Body of pancreas (tissue), 4 donors: ENCODE results near the gene CORO1C. TPM values are rescaled to one million over a fixed set of nuclear protein-coding genes. Genes with fewer than 3 reads are reported as not detected.

ENCODE experiments used
- ATAC-seq: fragments of 150-250 bp; one replicate; pipeline ENCODE4 v1.9.1; 2016
- DNase-seq, 4 donors: peaks; one replicate each; pipeline ENCODE4 v3.0.0-alpha.2; 2019
- H3K27ac ChIP-seq, 4 donors: fragments of 200-600 bp; sonication (generic); 1 replicate in 3 of 4; 2 replicates in 1 of 4; pipeline versions ENCODE4 v1.5.1 to v1.6.1; 2016 to 2019; ENCODE audit warnings: mild to moderate bottlenecking in 1 of 4, mixed read lengths in 1 of 4, moderate library complexity in 1 of 4
- H3K27me3 ChIP-seq, 2 donors: fragments of 200-600 bp; sonication (generic); one replicate each; pipeline ENCODE4 v1.6.0; 2016; ENCODE audit warnings: mild to moderate bottlenecking in 1 of 2
- H3K36me3 ChIP-seq, 2 donors: fragments of 200-600 bp; sonication (generic); replicated peaks in 1 of 2; 2 replicates each; pipeline ENCODE4 v1.5.1; 2016; ENCODE audit warnings: low read depth in 2 of 2; ENCODE audit not compliant: insufficient read depth in 1 of 2
- H3K4me1 ChIP-seq: fragments of 200-600 bp; sonication (generic); one replicate; pipeline ENCODE4 v1.6.0; 2016
- H3K4me3 ChIP-seq, 2 donors: fragments of 200-600 bp; sonication (generic); 1 replicate in 1 of 2; 2 replicates in 1 of 2; pipeline ENCODE4 v1.5.1; 2016 to 2019
- H3K9me3 ChIP-seq, 3 donors: fragments of 200-600 bp; sonication (generic); 1 replicate in 2 of 3; 2 replicates in 1 of 3; pipeline ENCODE4 v1.5.1; 2016
- CTCF ChIP-seq, 7 experiments: fragments of 450-650 bp in 4 of 7; fragments of 200-600 bp in 3 of 7; sonication (generic) in 3 of 7; IDR thresholded peaks; one replicate each; pipeline ENCODE4 v1.5.1; 2016 to 2019; ENCODE audit warnings: antibody characterized with exemption in 7 of 7
- POLR2A ChIP-seq, 3 donors: fragments of 450-650 bp; IDR thresholded peaks; one replicate each; pipeline ENCODE4 v1.6.1; 2016; ENCODE audit warnings: antibody characterized with exemption in 3 of 3, mild to moderate bottlenecking in 2 of 3
- WGBS, 2 donors: methylation state at CpG; one replicate each; pipeline ENCODE4 v1.1.5; 2017; 5-methylcytosine and 5-hydroxymethylcytosine counted together
- intact Hi-C: fragments of 100-400 bp; cut with DNase I; formaldehyde crosslinking; loops from one replicate; pipeline ENCODE4 v1.15.1; 2023
- total RNA-seq, 2 donors: library from RNA; depleted of rRNA; stranded (reverse); fragments of >200 nt; gene quantifications; one replicate each; pipeline ENCODE4 v1.1.0, GENCODE V29; 2016

CORO1C gene
- total RNA-seq, 2 donors from 2014 or later: 26.7 to 27.4 TPM

DNA sequence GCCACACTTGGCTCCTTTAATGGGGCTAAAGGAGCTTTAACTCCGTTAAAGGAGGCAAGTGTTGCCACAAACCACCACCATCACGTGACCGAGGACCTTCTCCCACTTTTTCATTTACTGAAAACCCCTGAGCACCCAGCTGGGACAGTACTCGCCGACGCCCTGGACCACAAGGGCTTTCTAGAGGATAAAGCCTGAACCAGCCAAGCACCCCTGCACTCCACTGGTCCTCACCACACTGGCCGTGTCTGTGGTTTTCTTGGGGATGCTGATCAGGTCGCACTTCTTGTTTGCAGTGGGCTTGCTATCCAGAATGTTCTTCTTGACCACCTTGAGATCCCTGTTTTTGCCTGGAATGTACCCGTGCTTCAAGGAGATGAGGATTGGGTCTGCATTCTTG is 82.9 kb downstream of the CORO1C start:
- H3K36me3 ChIP-seq: peaks cover 0 to 3% of the 10 kb centered on the region in 2 donors
- no peak overlapping the region for H3K27ac ChIP-seq
- TF ChIP-seq POLR2A (IDR thresholded peaks at IDR 0.05): no peak
- no peak for TF ChIP-seq CTCF (IDR thresholded peaks at IDR 0.05)
- no peak for ATAC-seq
- no peak overlapping the region for H3K4me3 ChIP-seq
- peaks cover 18% of the 10 kb centered on the region for H3K4me1 ChIP-seq
- no peak for DNase-seq
- H3K9me3 ChIP-seq: no peaks in the 10 kb centered on the region
- intact Hi-C loops: no loop called here
- no peaks in the 10 kb centered on the region for H3K27me3 ChIP-seq
- WGBS, 2 donors: 90 to 94% methylated on average over 9 of the region's 9 CpGs

- Histone ChIP-seq H3K27ac (no peak overlapping the region), H3K27me3 (no peaks in the 10 kb centered on the region), H3K9me3 (no peaks in the 10 kb centered on the region), H3K4me3 (no peak overlapping the region), H3K36me3 (peaks cover 0 to 3% of the 10 kb centered on the region in 2 donors), H3K4me1 (peaks cover 18% of the 10 kb centered on the region)
- 90 to 93% methylated on average over 11 of the region's 11 CpGs for WGBS, 2 donors
- intact Hi-C loops: no loop called here
- DNase-seq: no peak
- TF ChIP-seq CTCF (IDR thresholded peaks at IDR 0.05): no peak
- ATAC-seq: no peak
These were observed 83.6 kb downstream of the CORO1C start for GRCh38 chr12:108647585-108648287.

DNA sequence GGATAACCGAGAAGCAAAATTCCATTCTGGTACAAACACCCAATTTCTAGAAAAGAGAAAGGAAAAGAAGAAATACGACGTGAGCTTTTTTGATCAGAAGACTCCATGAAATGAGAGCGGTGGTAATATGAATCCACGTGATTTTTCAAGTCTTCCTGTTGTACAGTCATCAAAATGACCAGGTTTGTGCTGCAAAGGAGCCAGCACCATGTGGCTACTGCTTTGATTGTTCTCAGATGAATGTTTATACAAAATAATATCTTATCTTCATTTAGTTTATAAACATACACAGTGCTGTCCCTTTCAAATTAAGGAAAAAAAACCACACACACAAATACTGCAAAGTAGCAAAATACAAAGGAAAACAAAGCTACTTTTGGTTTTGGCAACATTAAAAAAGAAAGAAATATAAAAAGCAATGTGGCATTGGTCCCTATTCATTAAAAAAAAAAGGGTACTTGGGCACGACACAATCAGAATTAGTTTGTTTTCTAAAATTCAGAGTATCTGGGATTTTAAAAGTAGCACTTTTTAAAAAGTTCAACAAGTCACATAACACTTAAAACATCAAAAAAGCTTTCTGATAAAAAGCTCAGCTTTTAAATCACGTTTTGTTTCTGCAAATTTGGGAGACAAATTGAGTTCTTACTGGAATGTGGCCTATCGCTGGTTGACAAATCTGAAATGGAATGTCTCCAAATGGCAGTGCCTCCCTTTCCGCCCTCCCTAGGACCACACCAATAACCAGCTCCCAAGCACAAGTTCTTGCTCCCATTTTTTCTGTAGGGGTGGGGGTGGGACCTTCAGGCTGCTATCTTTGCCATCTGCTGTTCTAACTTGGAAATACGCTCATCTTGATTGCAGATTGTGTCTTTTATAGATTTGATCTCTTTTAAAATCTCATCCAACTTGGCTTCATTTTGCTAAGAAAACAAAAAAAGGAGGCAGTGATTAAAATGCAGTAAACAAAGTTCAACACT is 84.4 kb downstream of the CORO1C start:
- DNase-seq (no peak), ATAC-seq (no peak)
- Histone ChIP-seq H3K27me3 (no peaks in the 10 kb centered on the region), H3K4me3 (no peak overlapping the region), H3K36me3 (peaks cover 0 to 3% of the 10 kb centered on the region in 2 donors), H3K27ac (no peak overlapping the region), H3K4me1 (peaks cover 18% of the 10 kb centered on the region), H3K9me3 (no peaks in the 10 kb centered on the region)
- intact Hi-C loops: no loop called here
- 54 to 65% methylated on average over 10 of the region's 10 CpGs for WGBS, 2 donors
- TF ChIP-seq POLR2A (IDR thresholded peaks at IDR 0.05): no peak
- no peak for TF ChIP-seq CTCF (IDR thresholded peaks at IDR 0.05)

GRCh38 chr12:108645686-108646599 is 85.4 kb downstream of the CORO1C start:
- no peaks in the 10 kb centered on the region for H3K36me3 ChIP-seq
- no peak overlapping the region for H3K27ac ChIP-seq
- no peak for TF ChIP-seq POLR2A (IDR thresholded peaks at IDR 0.05)
- no peak for TF ChIP-seq CTCF (IDR thresholded peaks at IDR 0.05)
- no peak for DNase-seq
- H3K27me3 ChIP-seq: no peaks in the 10 kb centered on the region
- H3K9me3 ChIP-seq: no peaks in the 10 kb centered on the region
- H3K4me3 ChIP-seq: no peak overlapping the region
- intact Hi-C loops: no loop called here
- H3K4me1 ChIP-seq: peaks cover 18% of the 10 kb centered on the region
- WGBS, 2 donors: 86 to 89% methylated on average over 15 of the region's 15 CpGs
- no peak for ATAC-seq
